NCI-H526 treated with DMSO at 0.1 percent for 48 hours (cell line): ENCODE data around the gene HORMAD2.
"Not testable (repeated sequence)": the region's sequence is repeated elsewhere in the genome, so short reads cannot be mapped to it uniquely, and the experiment has no call there.

Experiments
- DNase-seq: peaks from one replicate; lab custom pipeline; 2025; lab: John Stamatoyannopoulos, UW

The HORMAD2 gene

DNA sequence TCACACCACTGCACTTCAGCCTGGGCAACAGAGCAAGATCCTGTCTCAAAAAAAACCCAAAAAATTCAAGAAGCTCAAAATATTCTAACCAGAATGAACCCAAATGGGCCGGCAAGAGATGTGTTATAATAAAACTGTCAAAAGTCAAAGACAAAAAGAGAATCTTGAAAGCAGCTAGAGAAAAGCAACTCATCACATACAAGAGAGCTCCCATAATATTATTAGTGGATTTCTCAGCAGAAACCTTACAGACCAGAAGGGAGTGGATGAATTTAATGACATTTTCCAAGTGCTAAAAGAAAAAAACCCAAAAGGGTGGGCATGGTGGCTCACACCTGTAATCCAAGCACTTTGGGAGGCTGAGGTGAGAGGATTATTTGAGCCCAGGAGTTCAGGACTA, 22.9 kb upstream of the HORMAD2 start:
- no peak for DNase-seq

DNA sequence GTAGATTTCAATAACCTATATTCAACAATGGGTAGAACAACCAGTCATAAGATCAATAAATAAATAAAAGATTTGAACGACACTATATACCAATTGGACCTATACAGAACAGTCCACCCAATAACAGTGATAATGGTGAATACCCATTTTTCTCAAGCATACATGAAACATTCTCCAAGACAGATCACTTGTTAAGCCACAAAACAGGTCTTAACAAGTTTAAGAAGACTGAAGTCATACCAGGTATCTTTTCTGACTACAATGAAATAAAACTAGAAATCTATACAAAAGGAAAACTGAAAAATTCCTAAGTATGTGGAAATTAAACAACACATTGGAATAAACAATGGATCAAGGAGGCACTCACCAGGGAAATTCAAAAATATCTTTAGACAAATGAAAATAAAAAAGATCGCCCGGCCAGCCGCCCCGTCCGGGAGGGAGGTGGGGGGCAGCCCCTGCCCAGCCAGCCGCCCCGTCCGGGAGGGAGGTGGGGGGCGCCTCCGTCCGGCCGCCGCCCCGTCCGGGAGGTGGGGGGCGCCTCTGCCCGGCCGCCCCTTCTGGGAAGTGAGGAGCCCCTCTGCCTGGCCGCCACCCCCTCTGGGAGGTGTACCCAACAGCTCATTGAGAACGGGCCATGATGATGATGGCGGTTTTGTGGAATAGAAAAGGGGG, 20.8 kb upstream of the HORMAD2 start:
- not testable (repeated sequence) for DNase-seq

DNA sequence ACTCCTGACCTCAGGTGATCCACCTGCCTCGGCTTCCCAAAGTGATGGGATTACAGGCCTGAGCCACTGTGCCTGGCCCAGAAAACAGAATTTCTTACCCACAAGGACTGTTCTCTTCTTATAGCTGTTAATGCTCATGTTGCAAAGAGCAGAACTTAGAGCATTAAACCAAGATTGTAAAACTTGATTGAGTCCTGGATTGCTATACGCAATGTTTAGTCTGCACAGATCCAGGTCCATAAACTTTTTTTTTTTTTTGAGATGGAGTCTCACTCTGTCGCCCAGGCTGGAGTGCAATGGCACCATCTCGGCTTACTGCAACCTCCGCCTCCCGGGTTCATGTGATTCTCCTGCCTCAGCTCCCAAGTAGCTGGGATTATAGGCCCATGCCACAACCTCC, 19.2 kb upstream of the HORMAD2 start:
- not testable (repeated sequence) for DNase-seq

DNA sequence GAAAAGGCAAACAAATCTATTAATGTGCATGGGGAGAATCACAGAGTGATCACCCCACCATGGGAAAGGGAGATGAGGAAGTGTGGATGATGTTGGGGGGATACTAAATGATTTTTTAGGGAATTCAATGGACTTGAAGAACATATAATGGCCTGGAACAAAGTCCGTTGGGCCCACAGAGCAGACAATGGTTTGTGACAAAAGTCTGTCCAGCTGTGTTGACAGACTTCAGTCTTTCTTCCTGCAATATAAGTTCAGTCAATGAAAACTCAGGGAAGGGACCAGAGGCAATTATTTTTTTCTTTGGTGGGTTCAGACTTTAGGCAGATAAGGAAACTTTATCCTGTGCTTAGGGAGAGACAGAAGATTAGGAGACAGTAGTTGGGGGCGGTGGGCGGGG, 18.0 kb upstream of the HORMAD2 start:
- no peak for DNase-seq

DNA sequence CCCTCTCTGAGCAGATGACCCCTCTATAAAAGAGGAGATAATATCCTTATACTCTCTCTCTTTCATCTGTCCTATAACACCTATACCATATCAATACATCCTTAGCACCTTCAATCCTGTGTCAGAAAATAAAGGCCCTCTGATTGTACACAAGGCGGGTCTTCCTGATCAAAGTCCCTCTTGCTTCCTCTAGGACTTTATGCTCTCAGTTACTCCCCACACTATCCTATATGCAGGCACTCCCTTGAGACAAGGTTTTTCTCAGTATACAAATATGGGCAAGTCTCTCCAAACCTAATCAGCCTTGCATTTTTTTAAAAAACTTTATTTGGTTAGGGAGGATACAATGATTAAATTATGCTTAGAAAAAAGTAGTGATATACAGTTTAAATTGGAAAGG, 17.3 kb upstream of the HORMAD2 start:
- no peak for DNase-seq

DNA sequence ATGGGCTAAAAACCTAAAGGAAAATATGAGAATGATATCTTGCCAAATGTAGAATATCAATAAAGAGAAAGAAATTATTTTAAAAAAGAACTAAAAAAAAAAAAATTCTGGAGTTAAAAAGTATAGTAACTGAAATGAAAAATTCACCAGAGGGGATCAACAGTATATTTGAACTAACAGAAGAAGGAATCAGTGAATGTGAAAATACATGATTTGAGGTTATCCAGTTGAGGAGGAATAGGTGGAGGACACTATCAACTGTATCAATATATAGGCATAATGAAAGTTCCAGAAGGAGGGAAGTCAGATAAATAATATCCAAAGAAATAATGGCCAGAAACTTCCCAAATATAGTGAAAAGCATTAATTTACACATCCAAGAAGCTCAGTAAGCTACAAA, 16.1 kb upstream of the HORMAD2 start:
- DNase-seq: no peak

DNA sequence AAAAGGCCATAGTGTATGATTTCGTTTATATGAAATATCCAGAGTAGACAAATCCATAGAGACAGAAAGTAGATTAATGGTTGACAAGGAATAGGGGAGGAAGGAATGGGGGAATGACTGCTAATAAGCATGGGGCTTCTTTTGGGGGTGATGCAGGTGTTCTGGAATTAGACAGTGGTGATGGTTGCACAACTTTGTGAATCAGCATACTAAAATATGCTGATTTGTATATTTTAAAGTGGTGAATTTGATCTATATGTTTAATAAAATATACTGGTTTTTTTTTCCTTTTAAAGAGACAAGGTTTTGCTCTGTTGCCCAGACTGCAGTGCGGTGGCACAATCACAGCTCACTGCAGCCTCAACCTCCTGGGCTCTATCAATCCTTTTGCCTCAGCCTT, 6.5 kb upstream of the HORMAD2 start:
- DNase-seq: no peak

DNA sequence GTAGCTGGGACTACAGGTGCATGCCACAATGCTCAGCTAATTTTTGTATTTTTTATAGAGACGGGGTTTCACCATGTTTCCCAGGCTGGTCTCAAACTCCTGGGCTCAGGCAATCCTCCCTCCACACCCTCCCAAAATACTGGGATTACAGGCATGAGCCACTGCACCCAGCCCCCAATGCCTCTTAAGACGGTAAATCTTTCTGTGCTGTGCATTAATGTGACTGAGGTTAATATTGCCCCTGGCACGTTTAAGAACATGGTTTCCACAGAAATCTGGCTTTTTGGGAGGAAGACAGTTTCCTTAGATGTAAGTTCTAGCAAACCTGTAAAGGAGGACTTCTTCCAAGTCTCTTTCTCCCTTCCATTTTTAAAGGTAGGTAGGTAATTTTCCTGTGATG, 6.1 kb upstream of the HORMAD2 start:
- no peak for DNase-seq

DNA sequence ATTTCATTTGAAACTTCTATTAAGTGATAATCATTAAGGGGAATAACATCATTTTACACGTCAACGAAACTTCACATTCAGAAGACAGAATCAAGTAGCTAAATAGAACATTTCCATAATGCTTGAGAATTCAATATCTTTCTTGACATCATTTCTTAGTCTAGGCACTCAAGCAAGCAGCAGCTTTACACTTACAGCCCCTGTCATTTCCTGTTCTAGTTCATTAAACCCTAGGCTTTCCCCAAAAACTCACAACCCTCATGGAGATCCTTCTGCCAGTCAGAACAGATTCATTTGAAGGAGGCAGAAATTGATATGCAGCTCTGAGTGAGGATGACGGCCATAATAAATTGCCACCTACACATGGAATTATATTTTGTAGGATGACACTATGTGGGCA, 5.3 kb upstream of the HORMAD2 start:
- no peak for DNase-seq

DNA sequence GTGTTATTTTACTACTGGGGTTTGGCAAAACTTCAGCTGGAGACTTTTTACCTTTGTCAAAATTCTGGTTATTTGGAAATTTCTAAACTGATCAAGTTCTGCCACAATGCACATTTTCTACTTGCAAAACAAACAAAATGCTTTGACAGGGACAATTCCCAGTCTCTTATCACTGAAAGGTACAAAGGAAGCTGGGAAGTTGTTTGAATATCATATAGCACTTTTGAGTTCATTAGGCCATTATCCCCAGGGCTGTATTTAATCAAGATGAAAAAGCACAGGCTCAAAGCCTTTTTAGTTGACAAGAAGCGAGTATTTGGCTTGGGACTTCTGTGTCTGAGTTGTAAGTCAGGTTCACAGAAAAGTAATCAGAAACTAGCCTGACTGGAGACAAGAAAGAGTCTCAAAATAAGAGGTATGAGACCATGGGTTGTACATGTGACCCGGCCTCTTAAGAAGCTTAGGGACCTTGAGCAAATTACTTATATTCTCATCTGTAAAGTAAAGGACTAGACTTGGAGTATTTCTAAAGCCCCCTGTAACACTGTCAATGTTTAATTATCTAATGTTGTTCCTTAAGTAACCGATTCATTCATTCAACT, 2.9 kb upstream of the HORMAD2 start:
- no peak for DNase-seq

DNA sequence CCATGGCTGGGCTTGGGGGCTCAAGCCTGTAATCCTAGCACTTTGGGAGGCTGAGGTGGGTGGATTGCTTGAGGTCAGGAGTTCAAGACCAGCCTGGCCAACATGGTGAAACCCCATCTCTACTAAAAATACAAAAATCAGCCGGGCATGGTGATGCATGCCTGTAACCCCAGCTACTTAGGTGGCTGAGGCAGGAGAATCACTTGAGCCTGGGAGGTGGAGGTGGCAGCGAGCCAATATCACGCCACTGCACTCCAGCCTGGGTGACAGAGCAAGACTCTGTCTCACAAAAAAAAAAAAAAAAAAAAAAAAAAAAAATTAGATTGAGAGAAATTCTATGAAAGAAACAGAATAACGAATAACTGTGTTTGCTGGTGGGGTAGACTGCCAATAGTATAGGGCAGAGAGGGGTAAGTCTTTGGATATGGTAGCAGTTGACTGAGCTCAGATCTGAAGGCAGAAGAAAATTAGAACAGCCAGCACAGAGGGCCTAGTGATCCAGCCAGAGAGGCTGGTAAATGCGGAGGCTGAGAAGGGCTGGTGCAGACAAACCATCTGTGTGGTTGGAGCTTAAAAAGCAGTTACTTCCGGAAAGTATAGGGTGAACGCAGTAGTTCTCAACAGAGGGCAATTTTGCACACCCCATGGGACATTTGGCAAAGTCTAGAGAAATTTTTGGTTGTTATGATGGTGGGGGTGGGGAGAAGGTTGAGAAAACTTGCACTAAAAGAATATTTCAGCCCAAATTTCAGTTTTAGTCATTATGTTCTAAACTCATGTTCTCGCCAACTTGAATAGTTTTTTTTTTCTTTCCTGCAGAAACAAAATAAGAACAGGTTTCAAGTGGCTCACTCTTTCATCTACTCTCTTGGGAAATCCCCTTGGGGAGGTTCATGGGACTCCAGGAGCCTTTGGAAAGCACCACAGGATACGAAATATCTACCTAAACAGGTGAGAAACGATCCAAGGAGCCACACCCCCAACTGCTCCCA, 1.6 kb upstream of the HORMAD2 start:
- no peak for DNase-seq

DNA sequence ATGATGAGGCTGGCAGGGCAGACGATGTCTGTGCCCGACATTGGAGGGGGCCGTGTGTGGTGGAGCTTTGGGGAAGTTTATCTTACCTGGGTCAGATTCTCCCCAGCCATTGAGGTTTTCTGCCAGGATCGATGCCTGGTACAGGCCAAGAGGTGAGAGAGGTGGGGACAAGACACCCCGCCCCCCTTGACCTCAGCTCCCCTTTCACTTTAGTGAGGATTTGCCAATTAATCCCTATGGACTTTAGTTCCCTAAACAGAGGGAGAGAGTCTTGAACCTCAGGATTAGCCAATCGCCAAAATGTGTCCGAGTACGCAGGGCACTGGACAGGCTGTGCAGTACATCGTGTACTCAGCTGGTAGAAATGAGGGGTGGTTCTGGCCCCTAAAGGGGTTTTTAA, 541 bp downstream of the HORMAD2 start:
- DNase-seq: no peak

DNA sequence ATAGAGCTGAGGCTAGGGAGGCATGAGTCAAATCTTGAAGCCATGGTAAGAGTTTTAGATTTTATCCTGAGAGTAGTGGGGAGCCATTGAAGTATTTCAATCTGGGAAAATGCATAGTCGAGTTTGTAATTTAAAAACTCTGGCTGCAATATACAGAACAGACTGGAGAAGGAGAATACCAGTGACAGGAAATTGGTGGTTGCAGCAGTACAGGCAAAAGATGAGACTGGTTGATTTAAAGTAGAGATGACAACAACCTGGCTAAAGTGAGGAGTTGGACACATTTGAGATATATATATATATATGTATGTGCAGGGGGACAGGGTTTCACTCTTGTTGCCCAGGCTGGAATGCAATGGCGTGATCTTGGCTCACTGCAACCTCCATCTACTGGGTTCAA, 6.2 kb downstream of the HORMAD2 start:
- no peak for DNase-seq

DNA sequence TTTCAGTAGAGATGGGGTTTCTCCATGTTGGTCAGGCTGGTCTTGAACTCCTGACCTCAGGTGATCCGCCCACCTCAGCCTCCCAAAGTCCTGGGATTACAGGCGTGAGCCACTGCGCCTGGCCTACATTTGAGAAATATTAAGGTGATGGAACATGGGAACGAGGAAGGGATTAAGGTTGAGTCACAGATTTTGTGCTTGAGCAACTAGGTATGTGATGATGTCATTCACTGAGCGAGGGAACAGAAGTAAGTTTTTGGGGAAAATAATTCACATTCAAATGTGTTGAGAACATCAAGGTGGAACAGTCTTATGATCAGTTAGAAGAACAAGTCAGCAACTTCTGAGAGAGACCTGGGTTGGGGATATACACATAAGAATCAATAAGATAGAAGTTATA, 6.8 kb downstream of the HORMAD2 start:
- DNase-seq: not testable (repeated sequence)

DNA sequence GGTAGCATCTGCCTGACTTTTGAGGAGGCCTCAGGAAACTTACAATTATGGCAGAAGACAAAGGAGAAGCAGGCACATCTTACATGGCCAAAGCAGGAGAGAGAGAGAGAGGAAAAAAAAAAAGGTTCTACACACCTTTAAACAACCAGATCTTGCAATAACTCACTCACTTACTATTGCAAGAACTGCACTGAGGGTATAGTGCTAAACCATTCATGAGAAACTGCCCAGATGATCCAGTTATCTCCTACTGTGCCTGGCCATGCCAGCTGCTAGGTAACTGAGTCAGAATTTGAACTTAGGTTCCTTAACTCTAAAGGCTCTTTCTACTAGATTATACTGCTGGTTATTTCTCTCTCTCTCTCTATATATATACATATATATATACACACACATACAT, 7.3 kb downstream of the HORMAD2 start:
- no peak for DNase-seq

DNA sequence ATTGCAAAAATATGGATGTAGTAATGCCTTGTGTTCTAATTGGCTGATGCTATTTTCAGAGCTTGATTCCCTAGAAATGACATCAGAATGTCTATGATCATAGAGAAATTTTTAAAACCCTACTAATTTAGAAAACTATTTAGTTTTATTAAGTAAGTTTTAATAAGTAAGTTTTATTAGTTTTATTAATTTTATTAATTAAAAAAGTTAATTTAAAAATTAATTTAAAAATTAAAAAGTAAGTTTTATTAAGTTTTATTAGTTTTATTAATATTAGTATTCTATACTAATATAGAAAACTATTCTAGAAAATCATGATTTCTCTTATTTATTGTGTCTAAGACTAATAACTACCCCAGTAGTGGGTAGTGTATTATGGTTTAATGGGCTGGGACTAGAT, 8.2 kb downstream of the HORMAD2 start:
- DNase-seq: no peak

DNA sequence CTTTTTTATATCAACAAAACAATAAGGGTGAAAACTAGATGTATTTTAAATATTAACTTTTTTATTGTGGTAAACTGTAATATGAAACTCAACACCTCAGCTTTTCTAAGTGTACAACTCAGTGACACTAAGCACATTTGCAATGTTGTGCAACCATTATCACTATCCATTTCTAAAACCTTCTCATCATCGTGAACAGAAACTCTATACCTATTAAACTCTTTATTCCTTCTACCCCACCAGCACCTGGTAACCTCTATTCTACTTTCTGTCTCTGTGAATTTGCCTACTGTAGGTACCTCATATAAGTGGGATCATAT, 9.4 kb downstream of the HORMAD2 start:
- DNase-seq: no peak

DNA sequence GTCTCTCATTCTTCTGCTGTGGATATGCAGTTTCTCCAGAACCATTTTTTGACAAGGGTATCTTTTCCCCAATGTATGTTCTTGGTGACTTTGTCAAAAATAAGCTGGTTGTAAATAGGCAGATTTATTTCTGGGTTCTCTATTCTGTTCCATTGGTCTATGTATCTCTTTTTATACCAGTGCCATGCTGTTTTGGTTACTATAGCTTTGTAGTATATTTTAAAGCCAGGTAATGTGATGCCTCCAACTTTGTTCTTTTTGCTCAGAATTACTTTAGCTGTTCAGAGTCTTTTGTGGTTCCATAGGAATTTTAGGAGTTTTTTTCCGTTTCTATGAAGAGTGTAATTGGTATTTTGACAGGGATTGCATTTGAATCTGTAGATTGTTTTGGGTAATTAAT, 12.4 kb downstream of the HORMAD2 start:
- DNase-seq: no peak

DNA sequence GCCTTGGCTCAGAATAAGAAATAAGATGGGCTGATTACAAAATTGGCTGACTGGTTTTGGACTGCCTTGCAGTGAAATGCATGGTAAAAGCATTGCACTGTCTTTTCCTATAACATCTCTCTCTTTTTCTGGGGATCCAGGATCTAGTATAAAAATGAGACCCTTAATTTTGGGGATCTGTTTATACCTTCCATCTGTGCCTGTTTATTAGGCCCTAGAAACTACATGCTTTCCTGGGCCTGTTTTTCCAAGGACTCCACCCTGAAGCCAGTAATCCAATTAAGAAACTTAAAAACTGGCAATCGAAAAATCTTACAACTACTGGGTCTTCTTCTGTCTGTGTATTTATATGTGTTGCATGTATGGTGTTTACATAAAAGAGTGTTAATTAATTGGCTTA, 14.5 kb downstream of the HORMAD2 start:
- no peak for DNase-seq

DNA sequence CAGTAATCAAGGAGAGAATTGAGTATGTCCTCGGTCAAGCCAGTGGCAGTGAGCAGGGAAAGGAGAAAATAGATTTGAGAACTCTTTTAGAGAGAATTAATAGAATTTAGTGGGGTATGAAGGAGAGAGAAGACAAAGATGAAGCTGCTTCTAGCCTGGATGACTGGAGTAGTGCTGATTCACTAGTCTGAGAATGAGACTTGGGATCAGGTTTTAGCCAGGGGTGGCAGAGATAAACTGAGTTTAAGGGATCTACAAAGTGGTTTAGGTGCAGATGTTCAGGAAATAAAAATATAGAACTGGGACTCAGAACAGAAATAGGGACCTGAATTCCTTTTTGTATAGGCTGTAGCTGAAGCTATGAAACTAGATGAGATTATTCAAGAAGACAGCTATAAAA, 17.6 kb downstream of the HORMAD2 start:
- no peak for DNase-seq

DNA sequence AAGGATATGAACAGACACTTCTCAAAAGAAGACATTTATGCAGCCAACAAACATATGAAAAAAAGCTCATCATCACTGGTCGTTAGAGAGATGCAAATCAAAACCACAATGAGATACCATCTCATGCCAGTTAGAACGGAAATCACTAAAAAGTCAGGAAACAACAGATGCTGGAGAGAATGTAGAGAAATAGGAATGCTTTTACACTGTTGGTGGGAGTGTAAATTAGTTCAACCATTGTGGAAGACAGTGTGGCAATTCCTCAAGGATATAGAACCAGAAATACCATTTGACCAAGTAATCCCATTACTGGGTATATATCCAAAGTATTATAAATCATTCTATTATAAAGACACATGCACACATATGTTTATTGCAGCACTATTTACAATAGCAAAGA, 20.5 kb downstream of the HORMAD2 start:
- not testable (repeated sequence) for DNase-seq

DNA sequence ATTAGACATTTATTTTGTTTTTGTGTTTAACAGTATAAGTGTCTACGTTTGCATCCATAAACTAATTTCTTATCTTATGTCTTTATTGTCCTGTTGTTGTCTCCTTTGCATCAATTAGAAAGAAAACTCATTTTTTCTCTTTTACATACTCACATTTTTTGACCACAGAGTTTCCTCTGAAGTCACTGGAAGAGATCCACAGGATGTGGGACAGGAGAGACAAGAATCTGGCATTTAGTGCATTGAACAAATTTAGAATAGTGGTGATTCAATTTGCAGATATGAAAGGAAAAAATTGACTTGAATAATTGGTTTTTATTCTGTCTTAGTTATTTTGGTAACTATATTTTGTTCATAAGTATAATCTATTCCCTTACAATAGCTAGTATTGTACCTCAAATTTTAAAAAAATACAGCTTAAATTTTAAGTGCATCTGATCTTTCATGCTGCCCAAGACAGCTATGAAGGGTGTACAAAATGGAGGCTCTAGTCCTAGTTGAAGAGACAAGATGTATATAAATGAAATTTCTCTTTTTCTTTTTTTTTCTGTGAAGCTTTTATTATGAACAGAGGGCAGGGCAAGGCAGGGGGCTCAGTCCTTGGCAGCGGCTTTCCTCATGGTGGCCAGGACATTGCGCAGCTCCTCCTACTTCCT, 24.4 kb downstream of the HORMAD2 start:
- no peak for DNase-seq

DNA sequence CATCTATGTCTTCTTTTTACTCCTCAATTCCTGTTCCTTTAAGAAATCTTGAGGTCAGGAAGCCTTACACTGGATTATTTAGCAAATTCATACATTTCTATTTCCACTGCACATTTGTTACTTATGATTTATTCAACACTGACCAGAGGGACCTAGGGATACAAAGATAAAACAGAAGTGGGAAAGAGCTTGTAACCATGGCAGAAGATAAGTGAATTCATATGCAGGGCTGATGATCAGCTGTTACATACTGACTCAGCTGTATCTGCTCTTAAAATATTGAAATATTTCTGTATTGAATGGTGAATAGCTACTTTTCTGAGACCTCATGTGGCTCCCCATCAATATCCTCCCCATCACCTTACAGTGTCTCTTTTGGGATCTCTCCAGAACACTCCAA, 25.2 kb downstream of the HORMAD2 start:
- DNase-seq: no peak
